Lower leg skin (tissue), 3 donors: ENCODE results near the gene ATP8B4.

Source experiments
- CTCF ChIP-seq, 3 donors: fragments of 450-650 bp; IDR thresholded peaks; one replicate each; pipeline ENCODE4 v1.5.1; 2016; ENCODE audit warnings: antibody characterized with exemption in 3 of 3, mild to moderate bottlenecking in 3 of 3, moderate library complexity in 2 of 3
- POLR2A ChIP-seq, 2 donors: fragments of 450-650 bp; IDR thresholded peaks; one replicate each; pipeline ENCODE4 v1.6.1; 2016 to 2017; ENCODE audit warnings: antibody characterized with exemption in 2 of 2, mild to moderate bottlenecking in 1 of 2, moderate library complexity in 1 of 2

GRCh38 chr15:49908933-49909295, 210.1 kb downstream of the ATP8B4 start:
- TF ChIP-seq POLR2A (IDR thresholded peaks at IDR 0.05) (no peak), CTCF (IDR thresholded peaks at IDR 0.05) (no peak)
